Astrocyte of the spinal cord (primary cell): ENCODE results near the gene SRPK1.
"Not testable (repeated sequence)": the region's sequence is repeated elsewhere in the genome, so short reads cannot be mapped to it uniquely, and the experiment has no call there.

Experiments
- DNase-seq: peaks from one replicate; pipeline ENCODE4 v3.0.0; 2011; ENCODE audit warnings: low read depth, low spot score
- H3K4me3 ChIP-seq: 2 replicates; pipeline ENCODE4 v1.5.1; 2011; ENCODE audit warnings: low read depth, mild to moderate bottlenecking, low read length, moderate library complexity
- CTCF ChIP-seq: IDR thresholded peaks from 2 replicates; pipeline ENCODE4 v1.5.1; 2012; ENCODE audit warnings: low read depth, mild to moderate bottlenecking, low read length, inconsistent platforms
- in situ Hi-C: cut with HindIII; loops from 2 replicates; pipeline ENCODE4 v1.10.0; 2017; ENCODE audit warnings: low sequenced_read_pairs

The SRPK1 gene

DNA sequence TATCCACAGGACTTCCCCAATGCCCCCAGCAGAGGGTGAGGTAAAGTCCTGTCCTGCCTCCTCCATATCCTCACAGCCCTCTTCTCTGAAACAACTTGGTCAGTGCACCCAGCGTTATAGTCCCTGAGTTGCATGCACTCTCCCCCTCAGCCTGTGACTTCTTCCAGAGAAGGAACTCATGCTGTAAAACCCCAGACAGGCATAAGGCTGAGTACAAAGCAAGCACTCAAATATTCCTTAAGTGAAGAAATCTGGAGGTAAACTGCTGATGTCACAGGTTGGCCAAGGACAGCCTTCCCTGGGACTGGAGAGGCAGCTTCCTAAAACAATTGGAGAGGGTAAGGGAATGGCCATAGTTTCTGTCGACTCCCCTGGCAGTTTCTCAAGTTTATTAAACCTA is 12.9 kb upstream of the SRPK1 start:
- H3K4me3 ChIP-seq, result no peak overlapping the region
- DNase-seq, result no peak
- in situ Hi-C loops, result no loop called here
- no peak for TF ChIP-seq CTCF

GRCh38 chr6:35931873-35932272 is 11.0 kb upstream of the SRPK1 start:
- H3K4me3 ChIP-seq, in situ Hi-C loops, DNase-seq: not testable (repeated sequence)

- TF ChIP-seq CTCF, result no peak
- DNase-seq, result no peak
- no peak overlapping the region for H3K4me3 ChIP-seq
- in situ Hi-C loops, result no loop called here
These were observed 10.2 kb upstream of the SRPK1 start for GRCh38 chr6:35931120-35931561.

GRCh38 chr6:35929601-35930000 is 8.7 kb upstream of the SRPK1 start:
- TF ChIP-seq CTCF, result no peak
- in situ Hi-C loops, result no loop called here
- no peak for DNase-seq
- no peak overlapping the region for H3K4me3 ChIP-seq

GRCh38 chr6:35926509-35927215 is 5.8 kb upstream of the SRPK1 start:
- no peak for DNase-seq
- in situ Hi-C loops, result no loop called here
- H3K4me3 ChIP-seq, result no peak overlapping the region
- TF ChIP-seq CTCF, result no peak

DNA sequence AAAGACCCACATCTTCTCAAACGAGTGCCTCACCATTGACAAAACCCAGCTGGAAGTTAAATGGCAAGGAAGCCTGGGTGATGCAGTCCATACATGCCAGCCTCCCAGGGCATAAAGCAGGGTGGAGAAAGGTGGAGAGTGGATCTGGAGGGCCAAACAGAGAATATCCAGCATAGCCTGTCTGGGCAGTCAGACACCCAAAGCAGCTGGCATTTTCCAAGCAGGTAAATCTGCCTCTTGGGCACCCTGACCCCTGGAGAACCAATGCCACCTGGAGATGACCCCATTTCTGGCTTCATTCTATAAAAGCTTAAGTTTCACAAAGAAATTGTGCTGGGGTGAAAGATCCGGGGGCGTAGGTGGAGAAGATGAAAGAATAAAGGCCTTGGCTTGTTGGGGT is 5.1 kb upstream of the SRPK1 start:
- no peak for DNase-seq
- TF ChIP-seq CTCF, result no peak
- H3K4me3 ChIP-seq, result no peak overlapping the region
- in situ Hi-C loops, result no loop called here

DNA sequence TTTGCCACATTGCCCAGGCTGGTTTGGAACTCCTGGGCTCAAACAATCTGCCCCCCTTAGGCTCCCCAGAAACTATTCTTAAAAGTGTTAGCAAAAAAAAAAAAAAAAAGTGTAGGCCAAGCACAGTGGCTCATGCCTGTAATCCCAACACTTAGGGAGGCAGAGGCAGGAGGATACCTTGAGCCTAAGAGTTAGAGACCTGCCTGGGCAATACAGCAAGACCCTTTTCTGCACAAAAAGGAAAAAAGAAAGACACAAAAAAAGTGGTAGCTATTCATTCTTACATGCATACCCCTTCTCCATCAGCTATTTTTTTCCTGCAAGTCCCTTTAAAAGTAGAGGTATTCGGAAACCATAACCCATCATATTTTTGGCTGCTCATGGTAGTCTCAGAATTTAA is 3.2 kb upstream of the SRPK1 start:
- no peak overlapping the region for H3K4me3 ChIP-seq
- no peak for DNase-seq
- in situ Hi-C loops, result no loop called here
- TF ChIP-seq CTCF, result no peak
